Stimulated activated naive CD8-positive, alpha-beta T cell treated with anti-CD3 and anti-CD28 coated beads, Interleukin-15, Interleukin-2, amounts not matched to agents 100 ng/mL and 50 ng/mL, for 24 hours (primary cell): Measurements from ENCODE around the gene SLCO2A1.

ENCODE experiments used
- H3K27ac Mint-ChIP-seq: one replicate; pipeline ENCODE4 v1.8.0; 2021; ENCODE audit warnings: mild to moderate bottlenecking, mixed read lengths
- H3K27me3 Mint-ChIP-seq: one replicate; pipeline ENCODE4 v1.8.0; 2021; ENCODE audit warnings: mixed read lengths
- H3K36me3 Mint-ChIP-seq: one replicate; pipeline ENCODE4 v1.8.0; 2021; ENCODE audit warnings: low read depth, mixed read lengths
- H3K4me1 Mint-ChIP-seq: one replicate; pipeline ENCODE4 v1.8.0; 2021; ENCODE audit warnings: low read depth, mixed read lengths
- H3K4me3 Mint-ChIP-seq: one replicate; pipeline ENCODE4 v1.8.0; 2021; ENCODE audit warnings: mild to moderate bottlenecking, mixed read lengths
- H3K9me3 Mint-ChIP-seq: one replicate; pipeline ENCODE4 v1.8.0; 2021; ENCODE audit warnings: mixed read lengths

The SLCO2A1 gene

GRCh38 chr3:134054231-134054630 lies 24.5 kb upstream of the SLCO2A1 start:
- Mint-ChIP-seq H3K4me3 (no peak overlapping the region), H3K4me1 (no peaks in the 10 kb centered on the region), H3K27ac (no peak overlapping the region), H3K9me3 (no peaks in the 10 kb centered on the region), H3K27me3 (no peaks in the 10 kb centered on the region), H3K36me3 (no peaks in the 10 kb centered on the region)

- Mint-ChIP-seq H3K4me3 (no peak overlapping the region), H3K9me3 (no peaks in the 10 kb centered on the region), H3K27ac (no peak overlapping the region), H3K4me1 (no peaks in the 10 kb centered on the region), H3K27me3 (no peaks in the 10 kb centered on the region), H3K36me3 (no peaks in the 10 kb centered on the region)
Measured at GRCh38 chr3:134052370-134052769, 22.6 kb upstream of the SLCO2A1 start.

GRCh38 chr3:134049676-134050075 lies 20.0 kb upstream of the SLCO2A1 start:
- H3K27ac Mint-ChIP-seq = no peak overlapping the region
- no peak overlapping the region for H3K4me3 Mint-ChIP-seq
- H3K9me3 Mint-ChIP-seq = no peaks in the 10 kb centered on the region
- no peaks in the 10 kb centered on the region for H3K27me3 Mint-ChIP-seq
- no peaks in the 10 kb centered on the region for H3K4me1 Mint-ChIP-seq
- H3K36me3 Mint-ChIP-seq = no peaks in the 10 kb centered on the region

DNA sequence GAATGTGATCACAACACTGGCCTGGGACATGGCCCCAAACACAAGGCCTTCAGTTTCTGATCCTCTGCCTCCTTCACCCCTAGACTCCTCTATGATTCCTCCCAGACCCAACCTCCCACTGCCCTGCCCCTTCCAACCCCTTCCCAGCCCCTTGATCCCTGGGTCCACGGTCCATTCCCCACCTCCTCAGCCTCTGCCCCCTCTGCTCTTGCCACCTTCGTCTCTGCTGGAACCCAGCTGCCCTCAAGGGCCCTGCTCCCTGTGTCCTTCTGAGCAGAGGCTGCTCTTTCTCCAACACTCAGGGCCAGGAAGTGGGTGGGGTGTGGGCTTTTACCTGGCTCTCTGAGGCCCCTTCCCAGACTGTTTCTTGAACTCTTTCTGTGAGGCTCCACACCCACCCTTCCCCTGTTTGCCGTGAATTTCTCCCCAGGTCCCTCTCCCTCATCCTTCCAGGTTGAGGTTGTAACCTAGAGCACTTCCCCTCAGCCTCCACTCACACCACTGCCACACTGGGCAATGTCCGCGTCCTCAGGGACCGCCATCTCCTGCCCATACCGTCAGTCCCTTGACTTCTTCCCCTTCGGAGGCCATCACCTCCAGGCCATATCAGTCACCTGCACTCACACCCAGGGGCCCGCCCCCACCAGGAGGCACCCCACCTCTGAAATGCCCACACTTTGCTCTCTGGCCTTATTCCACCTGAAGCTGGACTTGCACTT lies 18.7 kb upstream of the SLCO2A1 start:
- Mint-ChIP-seq H3K9me3 (no peaks in the 10 kb centered on the region), H3K4me3 (no peak overlapping the region)

DNA sequence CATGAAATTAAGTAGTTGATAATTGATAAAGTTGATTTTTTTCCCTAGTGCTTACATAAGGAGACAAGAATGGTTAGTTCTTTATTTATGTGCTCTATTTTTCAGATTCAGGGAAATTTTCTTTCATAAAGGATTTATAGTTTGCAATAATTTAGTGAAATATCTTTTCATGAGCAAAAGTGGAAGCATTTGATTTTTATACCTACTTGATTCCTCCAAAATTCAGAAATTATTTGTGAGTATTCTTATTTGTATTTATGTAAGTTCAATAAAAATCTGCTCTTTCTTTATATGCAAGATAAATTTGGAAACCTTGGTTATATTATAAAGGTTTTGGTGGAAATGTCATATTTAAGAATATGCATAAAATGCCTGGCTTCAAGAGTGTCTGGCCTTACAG lies 14.7 kb upstream of the SLCO2A1 start:
- peaks cover 4% of the 10 kb centered on the region for H3K9me3 Mint-ChIP-seq
- H3K4me3 Mint-ChIP-seq = no peak overlapping the region
- no peak overlapping the region for H3K27ac Mint-ChIP-seq
- no peaks in the 10 kb centered on the region for H3K36me3 Mint-ChIP-seq
- H3K4me1 Mint-ChIP-seq = no peaks in the 10 kb centered on the region
- no peaks in the 10 kb centered on the region for H3K27me3 Mint-ChIP-seq

More for the DNA sequence above, 18.7 kb upstream of the SLCO2A1 start:
- no peaks in the 10 kb centered on the region for H3K27me3 Mint-ChIP-seq
- H3K36me3 Mint-ChIP-seq = no peaks in the 10 kb centered on the region
- no peak overlapping the region for H3K27ac Mint-ChIP-seq
- H3K4me1 Mint-ChIP-seq = no peaks in the 10 kb centered on the region

- H3K4me3 Mint-ChIP-seq = no peak overlapping the region
- no peaks in the 10 kb centered on the region for H3K27me3 Mint-ChIP-seq
- no peaks in the 10 kb centered on the region for H3K36me3 Mint-ChIP-seq
- H3K4me1 Mint-ChIP-seq = no peaks in the 10 kb centered on the region
- no peak overlapping the region for H3K27ac Mint-ChIP-seq
- peaks cover 4% of the 10 kb centered on the region for H3K9me3 Mint-ChIP-seq
Measured at GRCh38 chr3:134040066-134040465, 10.3 kb upstream of the SLCO2A1 start.

DNA sequence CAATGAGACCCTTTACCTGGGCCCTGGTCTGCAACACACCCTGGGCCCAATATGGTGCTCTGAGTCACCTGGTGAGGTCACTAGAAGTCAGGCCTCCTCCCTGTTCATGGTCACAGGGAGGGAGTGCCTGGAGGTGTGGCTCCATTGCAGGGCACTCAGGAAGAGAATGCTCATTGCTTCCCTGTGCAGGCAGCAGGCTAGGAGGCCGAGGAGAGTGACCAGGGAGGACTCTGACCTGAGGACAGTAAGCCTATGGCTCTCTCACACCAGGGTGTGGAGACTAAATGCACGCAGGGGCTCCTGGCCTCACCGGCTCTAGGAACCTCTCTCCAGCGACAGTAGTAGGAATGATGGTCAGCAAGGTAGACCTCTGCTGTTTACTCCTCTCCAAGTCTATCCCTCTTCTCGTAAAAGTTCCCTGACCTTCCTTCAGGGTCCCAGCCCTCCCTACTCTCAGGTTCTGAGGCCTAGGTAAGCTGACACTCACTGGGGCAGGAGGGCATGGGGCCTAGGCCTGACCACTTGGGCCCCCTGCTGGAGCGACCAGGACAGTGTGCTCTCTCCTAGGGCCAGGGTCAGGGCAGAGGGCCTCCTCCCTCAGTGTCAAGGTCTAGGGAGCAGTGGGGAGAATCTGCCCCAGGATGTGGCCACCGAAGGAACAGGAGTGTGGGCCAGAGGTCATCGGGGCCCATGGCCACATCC lies 9.6 kb upstream of the SLCO2A1 start:
- Mint-ChIP-seq H3K9me3 (peaks cover 4% of the 10 kb centered on the region), H3K27ac (no peak overlapping the region)

GRCh38 chr3:134038716-134039115 lies 9.0 kb upstream of the SLCO2A1 start:
- H3K36me3 Mint-ChIP-seq = no peaks in the 10 kb centered on the region
- H3K27me3 Mint-ChIP-seq = no peaks in the 10 kb centered on the region
- peaks cover 4% of the 10 kb centered on the region for H3K9me3 Mint-ChIP-seq
- no peaks in the 10 kb centered on the region for H3K4me1 Mint-ChIP-seq
- H3K27ac Mint-ChIP-seq = no peak overlapping the region
- H3K4me3 Mint-ChIP-seq = no peak overlapping the region

More for the DNA sequence above, 9.6 kb upstream of the SLCO2A1 start:
- H3K36me3 Mint-ChIP-seq = no peaks in the 10 kb centered on the region
- H3K4me1 Mint-ChIP-seq = no peaks in the 10 kb centered on the region
- H3K4me3 Mint-ChIP-seq = no peak overlapping the region
- H3K27me3 Mint-ChIP-seq = no peaks in the 10 kb centered on the region

GRCh38 chr3:134038071-134038491 lies 8.4 kb upstream of the SLCO2A1 start:
- no peaks in the 10 kb centered on the region for H3K36me3 Mint-ChIP-seq
- H3K9me3 Mint-ChIP-seq = peaks cover 4% of the 10 kb centered on the region
- H3K4me3 Mint-ChIP-seq = no peak overlapping the region
- no peaks in the 10 kb centered on the region for H3K27me3 Mint-ChIP-seq
- no peak overlapping the region for H3K27ac Mint-ChIP-seq
- no peaks in the 10 kb centered on the region for H3K4me1 Mint-ChIP-seq

- Mint-ChIP-seq H3K27me3 (peaks cover 4% of the 10 kb centered on the region), H3K36me3 (no peaks in the 10 kb centered on the region), H3K27ac (no peak overlapping the region), H3K4me1 (no peaks in the 10 kb centered on the region), H3K9me3 (no peaks in the 10 kb centered on the region), H3K4me3 (no peak overlapping the region)
Measured at GRCh38 chr3:134037168-134037567, 7.4 kb upstream of the SLCO2A1 start.

DNA sequence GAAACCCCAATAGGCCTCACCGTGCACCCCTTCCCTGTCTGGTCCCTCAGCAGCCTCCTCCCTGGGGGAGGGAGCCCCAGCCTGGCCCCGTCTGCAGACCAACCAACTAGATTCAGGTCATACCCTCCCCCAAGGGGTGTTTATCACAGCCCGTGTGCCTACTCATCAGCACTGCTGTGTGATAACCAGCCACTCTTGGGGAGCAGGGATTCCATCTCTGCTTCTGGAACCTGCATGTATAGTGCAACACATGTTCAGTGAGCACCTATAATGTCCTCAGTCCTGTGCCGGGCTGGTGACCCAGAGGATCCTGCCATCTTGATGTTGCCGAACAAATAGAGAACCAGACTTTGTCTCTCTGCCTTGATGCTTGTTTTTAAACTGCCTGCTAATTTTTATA lies 6.6 kb upstream of the SLCO2A1 start:
- Mint-ChIP-seq H3K4me1 (no peaks in the 10 kb centered on the region), H3K27me3 (peaks cover 8% of the 10 kb centered on the region), H3K27ac (no peak overlapping the region), H3K4me3 (no peak overlapping the region), H3K36me3 (no peaks in the 10 kb centered on the region), H3K9me3 (no peaks in the 10 kb centered on the region)

- Mint-ChIP-seq H3K27ac (no peak overlapping the region), H3K27me3 (peaks cover 8% of the 10 kb centered on the region)
Measured at GRCh38 chr3:134035836-134036235, 6.1 kb upstream of the SLCO2A1 start.

GRCh38 chr3:134034005-134034785 lies 4.5 kb upstream of the SLCO2A1 start:
- Mint-ChIP-seq H3K27ac (no peak overlapping the region), H3K4me3 (no peak overlapping the region), H3K9me3 (no peaks in the 10 kb centered on the region), H3K36me3 (no peaks in the 10 kb centered on the region), H3K4me1 (peaks cover 3% of the 10 kb centered on the region), H3K27me3 (peaks cover 14% of the 10 kb centered on the region)

More at GRCh38 chr3:134035836-134036235, 6.1 kb upstream of the SLCO2A1 start:
- Mint-ChIP-seq H3K36me3 (no peaks in the 10 kb centered on the region), H3K4me1 (no peaks in the 10 kb centered on the region), H3K4me3 (no peak overlapping the region), H3K9me3 (no peaks in the 10 kb centered on the region)

- Mint-ChIP-seq H3K27me3 (peaks cover 22% of the 10 kb centered on the region), H3K4me1 (peaks cover 3% of the 10 kb centered on the region), H3K36me3 (no peaks in the 10 kb centered on the region), H3K27ac (no peak overlapping the region), H3K9me3 (no peaks in the 10 kb centered on the region), H3K4me3 (no peak overlapping the region)
Measured at GRCh38 chr3:134033315-134033996, 3.7 kb upstream of the SLCO2A1 start.
